GM19193 (cell line): ENCODE measurements around the gene PRRC2B.

Experiments used
- POLR2A ChIP-seq: IDR thresholded peaks from 4 replicates; pipeline ENCODE4 v1.6.1; 2011; ENCODE audit not compliant: insufficient read depth, insufficient read length; ENCODE audit errors: extremely low read depth

The PRRC2B gene

DNA sequence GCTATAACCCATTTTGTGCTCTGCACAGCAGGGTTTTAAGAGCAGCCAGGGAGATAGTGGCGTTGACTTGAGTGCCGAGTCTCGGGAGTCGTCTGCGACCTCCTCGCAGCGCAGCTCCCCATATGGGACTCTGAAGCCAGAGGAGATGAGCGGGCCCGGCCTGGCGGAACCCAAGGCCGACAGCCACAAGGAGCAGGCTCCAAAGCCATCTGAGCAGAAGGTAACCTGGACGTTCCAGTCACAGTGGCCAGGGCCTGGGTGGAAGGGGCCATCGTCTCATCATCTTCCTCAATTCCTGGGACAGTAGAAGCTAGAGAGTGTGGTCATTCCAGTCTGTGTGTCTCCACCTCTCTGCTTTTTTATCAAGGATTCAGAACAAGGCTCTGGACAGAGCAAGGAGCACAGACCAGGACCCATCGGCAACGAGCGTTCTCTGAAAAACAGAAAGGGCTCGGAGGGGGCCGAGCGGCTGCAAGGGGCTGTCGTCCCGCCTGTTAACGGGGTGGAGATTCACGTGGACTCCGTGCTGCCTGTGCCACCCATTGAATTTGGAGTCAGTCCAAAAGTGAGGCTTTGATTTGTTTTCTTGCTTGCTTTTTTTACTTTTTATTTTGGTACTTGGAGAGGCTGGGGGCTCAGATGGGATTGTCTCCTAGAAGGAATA lies 88.6 kb downstream of the PRRC2B start:
- no peak for TF ChIP-seq POLR2A

DNA sequence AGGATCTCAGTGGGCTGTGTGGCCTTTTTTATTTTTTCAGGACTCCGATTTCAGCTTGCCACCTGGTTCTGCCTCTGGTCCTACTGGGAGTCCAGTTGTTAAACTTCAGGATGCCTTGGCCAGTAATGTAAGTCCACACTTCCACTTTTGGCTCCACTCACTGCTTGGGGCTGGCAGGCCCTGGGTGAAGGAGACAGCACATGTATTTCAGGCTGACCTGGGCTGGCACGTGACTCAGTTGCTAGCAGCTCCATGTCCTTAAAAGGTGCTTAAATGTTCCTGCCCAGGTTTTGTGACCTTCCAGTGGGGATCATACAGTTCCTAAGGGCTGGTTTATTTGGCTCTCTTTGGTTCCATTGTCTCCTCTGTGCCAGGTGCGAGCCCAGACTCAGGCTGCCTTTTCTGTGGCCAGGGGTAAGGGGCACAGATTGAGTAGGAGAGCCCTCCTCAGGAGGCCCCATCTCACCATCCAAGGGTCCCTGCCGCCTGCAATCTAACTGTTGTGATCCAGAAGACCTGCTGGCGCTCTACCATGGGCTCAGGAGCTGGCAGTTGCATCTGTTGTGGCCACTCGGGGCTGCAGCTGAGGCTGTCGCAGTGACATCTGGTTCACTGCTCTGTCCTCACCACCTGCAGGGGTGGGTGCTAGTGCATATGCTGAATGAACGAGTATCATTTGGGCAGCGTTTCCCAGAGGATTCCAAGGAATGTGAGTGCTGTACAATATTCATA lies 89.6 kb downstream of the PRRC2B start:
- TF ChIP-seq POLR2A: no peak

DNA sequence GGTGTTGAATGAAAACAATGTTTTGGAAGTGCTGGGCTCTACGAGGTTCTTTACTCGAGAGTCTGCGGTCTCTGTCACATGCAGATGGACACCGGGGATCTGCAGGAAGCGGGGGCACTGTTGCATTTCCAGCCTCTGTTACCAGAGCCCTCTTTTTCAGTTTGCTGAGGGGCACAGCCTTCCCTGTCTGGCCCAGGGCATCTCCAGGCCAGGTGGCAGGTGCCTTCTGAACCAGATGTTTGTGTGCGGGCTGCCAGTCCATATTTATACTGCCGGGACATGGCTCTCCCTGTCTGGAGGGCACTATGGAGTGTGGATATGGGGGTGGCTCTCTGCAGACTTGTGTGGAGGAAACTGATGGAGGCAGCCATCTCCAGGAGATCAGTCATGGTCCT lies 90.2 kb downstream of the PRRC2B start:
- no peak for TF ChIP-seq POLR2A

DNA sequence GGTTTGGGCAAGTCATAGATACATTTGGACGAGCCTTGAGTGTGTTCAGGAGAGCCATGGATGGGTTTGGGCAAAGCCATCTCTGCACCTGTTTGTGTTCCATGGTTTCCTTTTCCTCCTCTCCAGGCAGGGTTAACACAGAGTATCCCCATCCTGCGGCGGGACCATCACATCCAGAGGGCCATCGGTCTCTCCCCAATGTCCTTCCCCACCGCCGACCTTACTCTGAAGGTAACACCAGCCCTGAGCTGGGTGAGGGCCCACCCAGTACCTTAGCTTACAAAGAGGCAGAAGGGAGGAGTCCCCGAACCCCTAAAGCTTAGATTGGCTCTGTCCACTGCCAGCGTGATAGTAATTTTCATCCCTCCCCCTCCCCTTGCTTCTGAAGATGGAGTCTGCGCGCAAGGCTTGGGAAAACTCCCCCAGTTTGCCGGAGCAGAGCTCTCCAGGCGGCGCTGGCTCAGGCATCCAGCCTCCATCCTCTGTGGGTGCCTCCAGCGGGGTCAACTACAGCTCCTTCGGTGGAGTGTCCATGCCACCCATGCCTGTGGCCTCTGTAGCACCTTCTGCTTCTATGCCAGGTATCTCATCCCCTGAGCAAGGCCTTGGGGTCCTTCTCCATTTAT lies 90.8 kb downstream of the PRRC2B start:
- TF ChIP-seq POLR2A: no peak

DNA sequence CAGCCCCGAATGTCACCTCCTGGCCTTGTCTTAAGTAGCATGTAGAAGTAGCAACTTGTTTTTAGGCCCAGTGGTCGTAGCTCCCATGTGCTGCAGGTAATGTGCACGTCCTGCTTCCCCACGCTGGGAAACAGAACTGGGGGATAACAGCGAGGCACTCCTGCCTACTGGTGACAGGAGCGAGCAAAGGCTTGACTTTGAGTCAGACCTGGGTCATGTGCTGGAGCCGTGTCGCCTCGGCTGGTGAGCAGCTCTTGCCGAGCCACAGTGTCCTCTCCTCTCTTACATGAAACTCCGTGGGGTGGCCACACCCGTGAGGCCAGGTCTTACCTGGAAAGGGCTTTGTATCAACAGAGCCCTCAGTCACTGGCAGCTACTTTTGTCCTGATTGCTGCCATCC lies 91.3 kb downstream of the PRRC2B start:
- TF ChIP-seq POLR2A: no peak

DNA sequence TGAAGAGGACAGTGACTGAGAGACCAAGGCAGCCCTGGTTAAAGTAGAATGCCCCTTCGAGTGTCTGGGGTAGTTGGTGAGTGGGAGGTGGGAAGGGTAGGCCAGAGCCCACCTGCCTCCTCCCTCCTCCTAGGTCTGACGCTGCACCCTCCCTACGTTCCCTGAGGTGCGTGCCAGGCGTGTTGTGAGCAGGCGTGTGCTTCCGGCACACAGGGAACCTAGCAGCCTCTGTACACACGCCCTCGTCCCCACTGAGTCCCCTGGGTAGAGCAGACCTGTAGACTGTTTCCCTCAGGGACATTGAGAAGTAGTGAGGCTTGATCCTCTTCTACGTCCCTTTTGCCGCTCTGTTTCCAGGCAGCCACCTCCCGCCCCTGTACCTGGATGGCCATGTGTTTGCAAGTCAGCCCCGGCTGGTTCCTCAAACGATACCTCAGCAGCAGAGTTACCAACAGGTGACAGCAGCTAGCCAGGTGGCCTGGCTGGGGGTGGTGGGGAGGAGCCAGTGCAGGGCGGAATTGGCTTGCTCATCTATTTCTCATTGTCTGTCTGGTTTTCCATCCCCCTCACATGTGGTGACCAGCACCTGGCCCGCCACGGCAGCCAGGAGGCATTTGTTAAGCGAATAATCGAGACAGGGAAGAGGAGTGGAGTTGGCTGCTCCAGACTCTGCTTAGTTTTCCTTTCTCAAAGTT lies 92.0 kb downstream of the PRRC2B start:
- TF ChIP-seq POLR2A: no peak

DNA sequence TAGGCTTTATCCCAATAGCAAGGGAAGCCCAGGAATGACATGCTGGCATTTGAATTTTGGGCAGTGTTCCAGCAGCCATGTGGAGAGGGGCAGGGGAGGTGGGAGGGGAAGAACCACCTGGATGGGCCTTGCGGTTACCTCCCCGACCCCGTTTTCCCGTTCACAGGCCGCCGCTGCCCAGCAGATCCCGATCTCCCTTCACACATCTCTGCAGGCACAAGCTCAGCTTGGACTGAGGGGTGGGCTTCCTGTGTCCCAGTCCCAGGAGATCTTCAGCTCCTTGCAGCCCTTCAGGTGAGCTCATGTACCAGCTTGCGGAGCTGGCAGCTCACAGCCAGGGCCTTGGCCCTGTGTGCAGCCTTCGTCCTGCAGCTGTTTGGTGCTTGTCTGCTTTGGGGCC lies 93.1 kb downstream of the PRRC2B start:
- TF ChIP-seq POLR2A: no peak

DNA sequence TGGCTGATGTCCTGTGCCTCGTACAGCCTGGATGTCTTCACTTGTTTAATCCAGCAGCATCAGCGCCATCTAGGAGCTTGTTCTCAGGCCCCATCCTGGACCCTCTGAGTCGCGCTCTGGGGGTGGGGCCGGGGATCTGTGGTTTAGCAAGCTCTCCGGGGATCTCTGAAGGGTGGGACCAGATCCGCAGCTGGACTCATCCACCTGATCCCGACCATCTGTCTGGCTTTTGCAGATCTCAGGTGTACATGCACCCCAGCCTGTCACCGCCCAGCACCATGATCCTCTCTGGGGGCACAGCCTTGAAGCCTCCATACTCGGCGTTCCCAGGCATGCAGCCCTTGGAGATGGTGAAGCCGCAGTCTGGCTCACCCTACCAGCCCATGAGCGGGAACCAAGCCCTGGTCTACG lies 93.7 kb downstream of the PRRC2B start:
- TF ChIP-seq POLR2A: no peak

DNA sequence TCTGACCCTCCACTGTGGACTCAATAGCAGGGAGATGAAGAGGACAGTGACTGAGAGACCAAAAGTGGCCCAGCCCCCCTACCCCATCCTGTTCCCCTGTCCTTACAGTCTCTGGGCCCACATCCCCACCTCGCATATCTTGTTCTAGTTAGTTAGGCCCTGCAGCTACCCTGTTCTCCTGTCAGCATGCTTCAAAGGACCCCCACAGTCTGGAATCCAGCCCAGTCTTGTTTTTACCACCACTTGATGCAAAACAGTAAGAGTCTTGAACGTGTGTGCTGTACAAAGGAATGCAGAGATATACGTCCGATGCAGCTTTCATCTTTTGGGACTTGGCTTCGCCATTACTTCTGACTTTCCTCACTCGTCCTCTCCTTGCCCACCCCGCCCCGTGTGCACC lies 96.6 kb downstream of the PRRC2B start:
- TF ChIP-seq POLR2A: no peak

DNA sequence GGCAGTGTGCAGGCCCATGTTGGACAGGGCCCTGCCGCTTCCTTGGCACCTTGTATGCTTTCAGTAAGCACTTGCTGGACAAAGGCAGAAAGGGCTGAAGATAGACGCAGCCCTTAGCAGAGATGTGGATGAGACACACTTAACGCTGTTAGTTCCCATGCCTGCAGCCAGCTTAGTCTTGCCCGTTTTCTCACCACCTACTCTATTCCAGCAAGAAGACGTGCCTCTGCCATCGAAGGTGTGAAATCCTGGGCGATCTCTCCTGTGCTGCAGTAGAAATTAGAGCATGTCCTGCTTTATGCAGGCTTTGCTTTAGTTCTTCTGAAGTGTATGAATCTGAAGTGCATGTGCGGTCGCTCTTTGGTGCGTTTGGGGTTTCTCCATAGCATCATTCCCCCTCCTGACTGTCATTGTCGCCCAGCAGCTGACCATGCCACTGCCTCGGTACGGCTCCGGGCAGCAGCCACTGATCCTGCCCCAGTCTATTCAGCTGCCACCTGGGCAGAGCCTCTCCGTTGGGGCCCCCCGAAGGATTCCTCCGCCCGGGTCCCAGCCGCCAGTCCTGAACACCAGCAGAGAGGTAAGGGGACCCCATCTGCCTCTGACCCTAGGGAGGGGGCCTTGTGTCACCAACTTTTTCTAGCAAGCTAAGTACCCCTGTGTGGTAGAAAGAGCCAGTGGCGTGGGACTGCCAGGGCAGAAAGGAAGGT lies 97.3 kb downstream of the PRRC2B start:
- TF ChIP-seq POLR2A: no peak

DNA sequence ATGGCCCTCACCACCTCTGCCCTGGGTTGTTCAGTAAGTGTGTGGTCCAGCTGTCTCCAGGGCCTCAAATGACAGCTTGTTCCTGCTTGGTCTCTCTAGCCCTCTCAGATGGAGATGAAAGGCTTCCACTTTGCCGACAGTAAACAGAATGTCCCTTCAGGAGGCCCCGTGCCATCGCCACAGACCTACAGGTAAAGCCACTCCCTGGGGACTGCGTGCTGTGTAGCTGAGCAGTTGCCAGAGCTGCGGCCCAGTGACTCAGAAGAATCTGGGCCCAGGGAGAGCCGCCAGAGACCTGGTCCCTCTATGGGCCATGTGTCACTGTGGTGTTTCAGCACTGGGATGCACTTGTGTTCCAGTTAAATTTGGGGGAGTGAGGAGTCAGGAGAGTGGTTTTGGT lies 98.2 kb downstream of the PRRC2B start:
- peak; percentile 16 for TF ChIP-seq POLR2A

DNA sequence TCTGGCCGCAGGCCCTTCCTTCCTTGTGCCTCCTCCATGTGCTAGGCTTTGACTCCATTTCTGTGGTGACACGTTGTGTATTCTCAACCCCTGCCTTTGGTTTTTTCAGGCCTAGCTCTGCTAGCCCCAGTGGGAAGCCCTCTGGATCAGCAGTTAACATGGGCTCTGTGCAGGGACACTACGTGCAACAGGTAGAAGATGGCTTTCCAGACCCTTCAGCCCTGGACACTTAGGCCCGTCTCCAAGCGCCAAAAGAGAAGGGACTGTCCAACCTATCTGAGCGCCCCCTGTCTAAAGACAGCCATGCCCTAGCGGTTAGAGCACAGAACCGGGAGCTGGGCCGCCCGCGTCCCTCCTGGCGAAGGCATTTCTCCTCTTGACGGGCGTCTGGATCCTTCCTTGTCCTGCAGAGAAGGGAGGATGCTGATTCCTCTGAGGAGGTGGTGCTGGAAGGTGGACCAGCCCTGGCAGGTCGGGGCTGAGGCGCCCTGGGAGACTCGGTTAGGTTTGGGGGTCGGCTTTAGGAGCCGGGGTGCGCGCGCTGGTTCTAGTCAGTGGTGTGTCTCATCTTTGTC lies 100.5 kb downstream of the PRRC2B start:
- TF ChIP-seq POLR2A: no peak

DNA sequence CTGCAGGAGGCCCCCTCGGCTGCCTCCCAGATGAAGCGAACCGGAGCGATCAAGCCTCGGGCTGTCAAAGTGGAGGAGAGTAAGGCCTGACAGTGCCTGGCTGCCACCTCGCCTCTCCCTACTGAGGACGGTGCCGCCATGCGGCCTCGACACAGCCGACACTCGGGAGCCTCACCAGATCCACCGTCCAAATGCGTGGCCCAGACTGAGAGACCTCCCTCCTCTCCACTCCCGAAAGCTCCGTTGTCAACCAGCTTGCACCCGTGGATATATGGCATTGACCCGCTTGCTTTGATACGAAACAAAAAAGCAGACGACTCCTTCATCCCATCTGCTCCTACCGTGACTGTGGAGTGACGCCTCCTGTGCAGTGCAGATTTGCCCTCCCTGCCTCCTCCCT lies 101.9 kb downstream of the PRRC2B start:
- no peak for TF ChIP-seq POLR2A

DNA sequence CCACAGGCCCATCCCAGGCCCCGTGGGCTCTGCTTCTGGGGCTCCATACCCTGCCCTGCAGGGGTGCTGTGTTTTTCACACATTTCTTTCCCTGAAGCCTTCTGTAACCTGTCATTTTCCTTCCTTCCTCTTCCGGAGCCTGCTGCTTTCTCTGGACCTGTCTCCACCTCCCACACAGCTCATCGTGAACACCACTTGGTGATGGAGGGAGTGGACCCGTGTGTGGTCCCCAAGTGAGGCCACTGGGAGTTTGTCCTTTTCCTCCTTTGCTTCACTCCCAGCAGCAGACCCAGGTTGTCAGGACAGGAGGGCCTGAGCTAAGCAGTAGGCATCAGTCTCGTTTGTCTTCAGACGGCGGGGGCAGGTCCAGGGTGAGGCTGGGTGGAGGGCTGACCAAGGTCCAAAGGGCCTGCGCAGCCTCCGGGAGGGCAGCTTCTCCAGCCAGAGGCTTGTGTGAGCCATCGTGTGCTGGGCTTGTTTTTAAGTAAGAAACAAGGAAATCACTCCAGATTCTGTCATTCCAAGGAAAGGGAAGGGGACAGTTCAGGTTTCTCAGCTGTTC lies 103.0 kb downstream of the PRRC2B start:
- TF ChIP-seq POLR2A: no peak
